ENCODE data around the gene IFT57.

GRCh38 chr3:108189440-108189839 lies 32.8 kb downstream of the IFT57 start:
- TF ChIP-seq CTCF (IDR thresholded peaks at IDR 0.05) (no peak), E2F5 (CRISPR knock-in tag; IDR thresholded peaks at IDR 0.05) (no peak), ATF3 (CRISPR knock-in tag; conservative IDR thresholded peaks at IDR 0.05) (no peak), ATF6 (CRISPR knock-in tag; IDR thresholded peaks at IDR 0.05) (no peak), JAZF1 (CRISPR knock-in tag; IDR thresholded peaks at IDR 0.05) (no peak), NR3C1 (CRISPR knock-in tag; conservative IDR thresholded peaks at IDR 0.05; ENCODE audit: low read depth) (no peak), MLX (CRISPR knock-in tag; IDR thresholded peaks at IDR 0.05) (no peak), CREM (CRISPR knock-in tag; IDR thresholded peaks at IDR 0.05) (no peak), USF1 (CRISPR knock-in tag; IDR thresholded peaks at IDR 0.05) (no peak), CBFB (CRISPR knock-in tag; IDR thresholded peaks at IDR 0.05; ENCODE audit: low read depth) (no peak), FOXJ3 (CRISPR knock-in tag; IDR thresholded peaks at IDR 0.05; ENCODE audit: borderline replicate concordance) (no peak), NR1H2 (CRISPR knock-in tag; IDR thresholded peaks at IDR 0.05) (no peak)
